HepG2 (cell line): ENCODE data around the gene DPEP1. TPM values are rescaled to one million over a fixed set of nuclear protein-coding genes. Genes with fewer than 3 reads are reported as not detected.
A peak's percentile ranks its signal among the peaks of the same experiment; 100 is the strongest.

ENCODE experiments used
- BCL6 ChIP-seq: IDR thresholded peaks from 2 replicates; pipeline ENCODE4 v1.6.1; 2016; ENCODE audit warnings: missing genetic modification reagents, missing compliant biosample characterization
- CBFB ChIP-seq: sonication (generic); formaldehyde crosslinking; IDR thresholded peaks from 2 replicates; pipeline ENCODE4 v1.4.0; 2020; ENCODE audit warnings: missing genetic modification reagents
- CBX2 ChIP-seq, 2 experiments: fragments of 200-600 bp in 1 of 2; sonication (generic); formaldehyde crosslinking in 1 of 2; IDR thresholded peaks; 2 replicates each; pipeline versions ENCODE4 v1.7.0 to v1.8.1; 2018 to 2022; ENCODE audit warnings: low read depth in 2 of 2, low read length in 1 of 2, mild to moderate bottlenecking in 1 of 2, missing genetic modification reagents in 1 of 2
- CEBPB ChIP-seq: IDR thresholded peaks from 2 replicates; pipeline ENCODE4 v1.6.1; 2011; ENCODE audit warnings: low read depth, low read length, improper control_type of control experiment, borderline replicate concordance
- ELF3 ChIP-seq: IDR thresholded peaks from 2 replicates; pipeline ENCODE4 v1.6.1; 2016; ENCODE audit warnings: missing genetic modification reagents, missing compliant biosample characterization
- FOXJ3 ChIP-seq: sonication (generic); formaldehyde crosslinking; IDR thresholded peaks from 2 replicates; pipeline ENCODE4 v1.4.0; 2020; ENCODE audit warnings: missing genetic modification reagents, mild to moderate bottlenecking, borderline replicate concordance
- FOXO1 ChIP-seq: sonication (generic); formaldehyde crosslinking; IDR thresholded peaks from 2 replicates; pipeline ENCODE4 v1.4.0; 2020; ENCODE audit warnings: missing genetic modification reagents
- FOXP1 ChIP-seq, 2 experiments: fragments of 450-650 bp in 1 of 2; IDR thresholded peaks; 2 replicates each; pipeline ENCODE4 v1.6.1; 2017 to 2018; ENCODE audit warnings: antibody characterized with exemption in 1 of 2
- GABPB1 ChIP-seq: IDR thresholded peaks from 2 replicates; pipeline ENCODE4 v1.6.1; 2016; ENCODE audit warnings: mild to moderate bottlenecking, missing genetic modification reagents, moderate library complexity, missing compliant biosample characterization
- GATAD1 ChIP-seq: IDR thresholded peaks from 2 replicates; pipeline ENCODE4 v1.6.1; 2016; ENCODE audit warnings: missing genetic modification reagents, missing compliant biosample characterization
- GATAD2A ChIP-seq: IDR thresholded peaks from 2 replicates; pipeline ENCODE4 v1.6.1; 2016
- HCFC1 ChIP-seq: fragments of 150-350 bp; IDR thresholded peaks from 2 replicates; pipeline ENCODE4 v1.6.1; 2014; ENCODE audit warnings: low read depth, low read length
- HNF4A ChIP-seq: sonication (generic); formaldehyde crosslinking; IDR thresholded peaks from 2 replicates; pipeline ENCODE4 v1.4.0; 2020; ENCODE audit warnings: missing genetic modification reagents
- HNF4G ChIP-seq, 2 experiments: sonication (generic) in 1 of 2; formaldehyde crosslinking in 1 of 2; IDR thresholded peaks; 2 replicates each; pipeline versions ENCODE4 v1.4.0 to v1.6.1; 2011 to 2020; ENCODE audit warnings: borderline replicate concordance in 2 of 2, low read depth in 2 of 2, mild to moderate bottlenecking in 2 of 2, low read length in 1 of 2, missing genetic modification reagents in 1 of 2, moderate library complexity in 1 of 2
- LCORL ChIP-seq, 2 experiments: fragments of 450-650 bp in 1 of 2; sonication (generic) in 1 of 2; formaldehyde crosslinking in 1 of 2; IDR thresholded peaks; 2 replicates each; pipeline versions ENCODE4 v1.5.0 to v1.6.1; 2017 to 2020; ENCODE audit warnings: antibody characterized with exemption in 1 of 2, missing genetic modification reagents in 1 of 2
- MXD3 ChIP-seq: IDR thresholded peaks from 2 replicates; pipeline ENCODE4 v1.6.1; 2016; ENCODE audit warnings: mild to moderate bottlenecking, missing biosample characterization, missing genetic modification reagents
- MXI1 ChIP-seq: IDR thresholded peaks from 3 replicates; pipeline ENCODE4 v1.6.1; 2012; ENCODE audit warnings: low read depth, low read length, inconsistent platforms, borderline replicate concordance
- NR2F1 ChIP-seq, 2 experiments: fragments of 450-650 bp in 1 of 2; formaldehyde crosslinking in 1 of 2; IDR thresholded peaks; 2 replicates each; pipeline versions ENCODE4 v1.5.0 to v1.6.1; 2016 to 2020; ENCODE audit warnings: mild to moderate bottlenecking in 1 of 2, missing compliant biosample characterization in 1 of 2, missing genetic modification reagents in 1 of 2, moderate library complexity in 1 of 2
- NR2F2 ChIP-seq: IDR thresholded peaks from 2 replicates; pipeline ENCODE4 v1.6.1; 2012; ENCODE audit warnings: low read depth, inconsistent platforms, borderline replicate concordance
- NR2F6 ChIP-seq, 2 experiments: IDR thresholded peaks; 2 replicates each; pipeline ENCODE4 v1.6.1; 2016; ENCODE audit warnings: antibody characterized with exemption in 1 of 2, mild to moderate bottlenecking in 1 of 2
- SKI ChIP-seq: fragments of 450-650 bp; IDR thresholded peaks from one replicate; pipeline ENCODE4 v1.6.1; 2018; ENCODE audit warnings: mild to moderate bottlenecking; ENCODE audit not compliant: partially characterized antibody
- SOX13 ChIP-seq, 3 experiments: fragments of 450-650 bp in 1 of 3; sonication (generic) in 1 of 3; formaldehyde crosslinking in 1 of 3; IDR thresholded peaks in 2 of 3; conservative IDR thresholded peaks in 1 of 3; 2 replicates each; pipeline versions ENCODE4 v1.5.0 to v1.6.1; 2016 to 2020; ENCODE audit warnings: antibody characterized with exemption in 1 of 3, mild to moderate bottlenecking in 1 of 3, missing compliant biosample characterization in 1 of 3, missing genetic modification reagents in 1 of 3, moderate library complexity in 1 of 3
- SP1 ChIP-seq, 2 experiments: fragments of 450-650 bp in 1 of 2; sonication (generic) in 1 of 2; formaldehyde crosslinking in 1 of 2; IDR thresholded peaks; 2 replicates each; pipeline versions ENCODE4 v1.4.0 to v1.6.1; 2016 to 2020; ENCODE audit warnings: missing genetic modification reagents in 1 of 2
- THAP11 ChIP-seq: IDR thresholded peaks from 2 replicates; pipeline ENCODE4 v1.6.1; 2016; ENCODE audit warnings: missing biosample characterization, missing genetic modification reagents
- TOE1 ChIP-seq: sonication (generic); formaldehyde crosslinking; IDR thresholded peaks from 2 replicates; pipeline ENCODE4 v1.4.0; 2020; ENCODE audit warnings: mild to moderate bottlenecking, missing genetic modification reagents
- ZFP62 ChIP-seq: sonication (generic); formaldehyde crosslinking; IDR thresholded peaks from 2 replicates; pipeline ENCODE4 v1.4.0; 2020; ENCODE audit warnings: missing genetic modification reagents
- ZMYM4 ChIP-seq: sonication (generic); formaldehyde crosslinking; IDR thresholded peaks from 2 replicates; pipeline ENCODE4 v1.8.1; 2023; ENCODE audit warnings: mild to moderate bottlenecking, missing genetic modification reagents
- ZNF552 ChIP-seq: sonication (generic); formaldehyde crosslinking; IDR thresholded peaks from 2 replicates; pipeline ENCODE4 v1.9.0; 2022; ENCODE audit warnings: missing genetic modification reagents, mild to moderate bottlenecking, borderline replicate concordance
- ZNF572 ChIP-seq: sonication (generic); formaldehyde crosslinking; IDR thresholded peaks from 2 replicates; pipeline ENCODE4 v1.5.1; 2020; ENCODE audit warnings: mild to moderate bottlenecking, missing genetic modification reagents
- ZNF747 ChIP-seq: sonication (generic); formaldehyde crosslinking; IDR thresholded peaks from 2 replicates; pipeline ENCODE4 v1.8.1; 2023; ENCODE audit warnings: missing genetic modification reagents, mild to moderate bottlenecking, borderline replicate concordance
- ZSCAN29 ChIP-seq: sonication (generic); formaldehyde crosslinking; conservative IDR thresholded peaks from 2 replicates; pipeline ENCODE4 v1.4.0; 2020; ENCODE audit warnings: mild to moderate bottlenecking, missing genetic modification reagents
- polyA plus RNA-seq, 8 experiments: library from polyadenylated mRNA; depleted of rRNA in 3 of 8; stranded (reverse) in 7 of 8; unstranded in 1 of 8; fragments of >200 nt; fragmentation: Illumina TruSeq in 4 of 8; extraction: Trizol in 4 of 8; gene quantifications; 2 replicates each; pipeline versions ENCODE4 v1.2.1 to v1.2.3, GENCODE V29; 2011 to 2016; ENCODE audit warnings: low read depth in 4 of 8, missing spikeins in 1 of 8, mixed read lengths in 1 of 8; ENCODE audit not compliant: insufficient read depth in 1 of 8
- total RNA-seq, 5 experiments: library from RNA; depleted of rRNA; stranded (reverse); fragments of >200 nt; fragmentation: Illumina TruSeq; extraction: Trizol; gene quantifications; 2 replicates each; pipeline ENCODE4 v1.2.3, GENCODE V29; 2016; ENCODE audit warnings: low read depth in 1 of 5

DPEP1 gene
- total and polyA plus RNA-seq, 2 of the 13 experiments (the other 11 are each of a cell fraction or from before 2014, with no cell fraction given): 37.6 to 52.2 TPM

GRCh38 chr16:89581861-89582563, 31.4 kb upstream of the DPEP1 start (continued):
- TF ChIP-seq CBX2 (IDR thresholded peaks at IDR 0.05; ENCODE audit: low read depth, low read length): no peak
- no peak for TF ChIP-seq CBX2 (CRISPR knock-in tag; IDR thresholded peaks at IDR 0.05; ENCODE audit: low read depth)
- TF ChIP-seq ZMYM4 (CRISPR knock-in tag): 0 out of 2 replicates have a peak, but pooled peaks have one; percentile 29
- TF ChIP-seq SOX13 (IDR thresholded peaks at IDR 0.05): no peak
- TF ChIP-seq SOX13 (CRISPR knock-in tag; conservative IDR thresholded peaks at IDR 0.05 in 1 of 2, IDR thresholded peaks at IDR 0.05 in 1 of 2): peak in 1 of 2 experiments; percentile 11; a peak in 1 of 4 replicates
- 0 out of 2 replicates have a peak, but pooled peaks have one; percentile 8 for TF ChIP-seq CEBPB
- TF ChIP-seq GABPB1 (CRISPR knock-in tag): no peak
- no peak for TF ChIP-seq FOXP1 (IDR thresholded peaks at IDR 0.05)
- peak; percentile 80 for TF ChIP-seq FOXP1 (CRISPR knock-in tag; IDR thresholded peaks at IDR 0.05)
- TF ChIP-seq FOXO1 (CRISPR knock-in tag): peak; percentile 37; the same call in 1 of the 2 replicates
- no peak for TF ChIP-seq TOE1 (CRISPR knock-in tag)
- TF ChIP-seq HNF4A (CRISPR knock-in tag): peak; percentile 44; the same call in 1 of the 2 replicates
- peak; percentile 56 for TF ChIP-seq BCL6 (CRISPR knock-in tag)
- TF ChIP-seq ZNF552: no peak
- 0 out of 2 replicates have a peak, but pooled peaks have one; percentile 26 for TF ChIP-seq THAP11 (CRISPR knock-in tag)
- TF ChIP-seq ZSCAN29: 0 out of 2 replicates have a peak, but pooled peaks have one; percentile 18
- peak; percentile 90 for TF ChIP-seq SKI
- TF ChIP-seq ELF3 (CRISPR knock-in tag): peak; percentile 99
- no peak for TF ChIP-seq FOXJ3
- TF ChIP-seq HNF4G (IDR thresholded peaks at IDR 0.05; ENCODE audit: borderline replicate concordance, low read depth, low read length): 0 out of 2 replicates have a peak, but pooled peaks have one; percentile 48
- peak; percentile 12; the same call in 1 of the 2 replicates for TF ChIP-seq HNF4G (CRISPR knock-in tag; IDR thresholded peaks at IDR 0.05; ENCODE audit: borderline replicate concordance, low read depth)
- no peak for TF ChIP-seq ZNF572 (CRISPR knock-in tag)
- TF ChIP-seq NR2F1 (CRISPR knock-in tag; IDR thresholded peaks at IDR 0.05): peak; percentile 96 to 97
- no peak for TF ChIP-seq MXD3 (CRISPR knock-in tag)
- TF ChIP-seq SP1 (IDR thresholded peaks at IDR 0.05): no peak
- TF ChIP-seq SP1 (CRISPR knock-in tag; IDR thresholded peaks at IDR 0.05): 0 out of 2 replicates have a peak, but pooled peaks have one; percentile 13
- no peak for TF ChIP-seq ZFP62
- TF ChIP-seq MXI1: 0 out of 3 replicates have a peak, but pooled peaks have one; percentile 30
- peak; percentile 99 for TF ChIP-seq NR2F6 (IDR thresholded peaks at IDR 0.05)
- TF ChIP-seq NR2F6 (CRISPR knock-in tag; IDR thresholded peaks at IDR 0.05): peak; percentile 99
- peak; percentile 66; the same call in 1 of the 2 replicates for TF ChIP-seq GATAD2A
- TF ChIP-seq LCORL (IDR thresholded peaks at IDR 0.05): no peak
- TF ChIP-seq LCORL (CRISPR knock-in tag; IDR thresholded peaks at IDR 0.05): peak; percentile 78; the same call in 1 of the 2 replicates
- no peak for TF ChIP-seq GATAD1 (CRISPR knock-in tag)
- no peak for TF ChIP-seq HCFC1
- peak; percentile 95 for TF ChIP-seq NR2F2
- TF ChIP-seq ZNF747 (CRISPR knock-in tag): no peak
- 0 out of 2 replicates have a peak, but pooled peaks have one; percentile 24 for TF ChIP-seq CBFB (CRISPR knock-in tag)
